Activated T-cell treated with anti-CD3 and anti-CD28 coated beads, Interleukin-2, amount 50 U/mL, for 1 hour (primary cell): ENCODE results near the gene CERS2.

Source experiments
- DNase-seq: peaks from one replicate; pipeline ENCODE4 v3.0.0-alpha.2; 2020

The CERS2 gene

DNA sequence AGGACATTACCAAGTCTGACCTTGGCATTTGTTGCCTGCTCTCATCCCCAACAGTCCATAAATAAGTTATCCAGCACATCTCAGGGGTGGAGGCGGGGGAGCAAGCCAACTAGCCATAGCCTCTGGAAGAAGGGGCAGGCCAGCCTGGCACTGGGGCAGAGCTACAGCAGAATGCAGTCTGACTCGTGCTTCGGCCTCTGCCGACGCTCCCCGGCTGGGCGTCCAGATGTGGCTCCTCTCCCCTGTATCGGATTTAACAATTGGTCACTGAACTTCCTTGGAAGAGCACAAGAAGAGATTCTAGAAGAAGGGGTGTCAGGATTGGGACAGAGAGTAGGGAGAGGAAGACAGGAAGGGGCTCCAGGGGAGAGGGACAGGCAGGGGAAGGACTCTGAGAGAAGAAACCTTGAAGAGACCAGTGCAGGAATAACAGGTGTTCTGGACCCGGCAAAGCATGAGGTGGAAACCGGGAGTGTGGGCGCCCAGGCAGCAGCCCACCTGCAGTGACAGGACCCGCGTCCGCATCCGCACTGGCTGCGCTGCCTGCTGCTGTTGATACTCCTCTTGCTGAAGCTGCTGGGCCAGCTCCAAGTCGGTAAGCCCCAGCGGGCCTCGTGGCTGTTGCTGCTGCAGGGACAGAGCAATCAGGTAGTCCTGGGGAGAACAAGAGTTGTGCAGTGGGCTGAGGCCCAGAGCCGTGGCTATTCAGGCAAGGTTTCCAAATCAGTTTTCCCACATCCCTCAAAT, 22.7 kb upstream of the CERS2 start:
- DNase-seq: no peak

DNA sequence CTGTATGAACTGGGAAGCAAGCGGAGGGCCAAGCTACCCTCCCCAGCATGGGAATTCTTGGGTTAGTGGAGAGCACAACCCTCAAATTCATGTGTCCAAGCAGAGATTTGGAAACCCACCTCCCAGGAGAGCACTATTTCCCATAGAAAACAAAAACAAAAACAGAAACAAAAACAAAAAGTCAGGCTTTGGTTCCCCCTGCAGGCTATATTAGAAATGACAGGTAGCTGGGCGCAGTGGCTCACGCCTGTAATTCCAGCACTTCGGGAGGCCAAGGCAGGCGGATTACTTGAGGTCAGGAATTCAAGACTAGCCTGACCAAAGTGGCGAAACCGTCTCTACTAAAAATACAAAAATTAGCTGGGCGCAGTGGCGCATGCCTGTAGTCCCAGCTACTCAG, 21.3 kb upstream of the CERS2 start:
- peak; percentile 45 for DNase-seq

DNA sequence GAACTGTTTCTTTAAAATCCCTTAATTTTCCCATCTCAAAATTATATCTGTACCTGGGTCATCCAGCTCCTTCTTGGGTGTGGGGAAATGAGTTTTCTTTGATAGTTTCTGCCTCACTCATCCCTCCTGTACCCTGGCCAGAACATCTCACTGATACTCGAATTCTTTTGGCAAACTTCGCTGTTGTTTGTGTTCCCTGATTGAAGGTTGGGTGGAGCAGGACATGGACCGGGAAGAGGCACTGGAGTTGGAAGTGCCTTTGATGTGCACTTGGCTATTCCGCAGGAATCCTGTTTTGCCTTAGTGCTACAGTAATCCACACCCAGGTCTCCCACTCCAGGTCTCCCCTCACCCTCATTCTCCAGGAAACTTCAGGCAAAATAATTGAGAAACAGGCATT, 20.8 kb upstream of the CERS2 start:
- no peak for DNase-seq

DNA sequence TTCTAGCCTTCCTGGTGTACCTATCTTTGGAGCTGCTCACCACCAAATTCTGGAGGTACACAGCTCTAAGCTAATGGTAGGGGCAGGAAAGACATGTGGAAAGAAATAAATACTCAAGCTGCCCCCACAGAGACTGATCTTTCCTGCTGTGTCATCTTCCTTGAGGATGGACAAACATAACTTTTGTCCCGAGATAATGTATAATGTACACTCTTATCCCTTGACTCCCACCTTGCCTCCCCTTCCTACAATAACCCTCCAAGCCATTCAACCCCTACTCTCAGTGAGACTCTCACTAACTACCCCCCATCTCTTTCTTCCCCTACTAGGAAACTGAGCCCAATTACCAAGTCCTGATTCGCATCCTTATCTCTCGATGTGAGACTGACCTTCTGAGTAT, 19.6 kb upstream of the CERS2 start:
- no peak for DNase-seq

DNA sequence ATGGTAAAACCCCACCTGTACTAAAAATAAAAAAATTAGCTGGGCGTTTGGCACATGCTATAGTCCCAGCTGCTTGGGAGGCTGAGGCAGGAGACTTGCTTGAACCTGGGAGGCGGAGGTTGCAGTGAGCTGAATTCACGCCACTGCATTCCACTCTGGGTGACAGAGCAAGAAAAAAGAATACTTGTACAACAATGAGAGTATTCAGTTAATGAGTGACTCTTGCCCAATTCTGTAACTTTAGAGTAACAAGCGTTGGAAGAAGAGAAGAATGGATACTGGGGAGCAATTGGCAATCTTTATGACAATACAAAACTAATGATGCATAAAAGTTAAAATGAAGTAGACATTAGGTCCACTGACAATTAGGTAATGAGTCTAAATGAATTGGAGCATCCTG, 18.0 kb upstream of the CERS2 start:
- DNase-seq: no peak

DNA sequence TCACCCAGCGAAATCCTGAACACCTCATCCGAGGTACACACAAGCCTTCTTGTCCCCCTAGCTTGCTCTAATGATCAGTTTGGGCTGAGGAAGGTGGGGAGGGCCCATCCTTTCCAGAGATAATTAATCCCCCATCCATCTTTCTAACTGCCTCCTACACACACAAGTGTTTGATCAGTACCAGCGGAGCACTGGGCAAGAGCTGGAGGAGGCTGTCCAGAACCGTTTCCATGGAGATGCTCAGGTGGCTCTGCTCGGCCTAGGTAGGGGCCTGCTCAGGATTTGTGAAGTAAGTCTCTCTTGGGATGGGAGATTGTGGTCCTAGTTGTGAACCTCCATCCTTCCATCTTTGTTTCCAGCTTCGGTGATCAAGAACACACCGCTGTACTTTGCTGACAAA, 13.3 kb upstream of the CERS2 start:
- DNase-seq: no peak

DNA sequence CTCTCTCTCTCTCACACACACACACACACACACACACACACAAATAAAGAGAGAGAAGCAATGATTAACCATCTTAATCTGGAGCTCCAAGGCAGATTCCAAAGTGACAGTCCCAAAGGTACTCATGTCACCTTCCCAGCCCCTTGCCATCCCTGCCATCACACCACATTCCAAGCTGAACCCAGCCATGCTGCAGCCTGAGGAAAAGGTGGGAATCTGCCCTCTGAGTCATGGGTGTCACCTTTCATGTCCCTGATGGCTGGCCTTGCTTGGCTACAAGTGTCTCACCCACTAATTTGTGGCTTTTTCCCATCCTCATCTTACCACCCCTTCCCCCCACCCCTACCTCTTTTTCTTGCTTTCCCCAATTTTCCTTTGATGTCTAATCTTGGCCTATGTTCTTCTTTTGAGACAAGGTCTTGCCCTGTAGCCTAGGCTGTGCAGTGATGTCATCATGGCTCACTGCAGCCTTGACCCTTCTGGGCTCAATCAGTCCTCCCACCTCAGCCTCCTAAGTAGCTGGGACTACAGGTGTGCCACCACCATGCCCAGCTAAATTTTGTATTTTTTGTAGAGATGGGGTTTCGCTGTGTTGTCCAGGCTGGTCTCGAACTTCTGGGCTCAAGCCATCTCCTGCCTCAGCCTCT, 10.7 kb upstream of the CERS2 start:
- no peak for DNase-seq

DNA sequence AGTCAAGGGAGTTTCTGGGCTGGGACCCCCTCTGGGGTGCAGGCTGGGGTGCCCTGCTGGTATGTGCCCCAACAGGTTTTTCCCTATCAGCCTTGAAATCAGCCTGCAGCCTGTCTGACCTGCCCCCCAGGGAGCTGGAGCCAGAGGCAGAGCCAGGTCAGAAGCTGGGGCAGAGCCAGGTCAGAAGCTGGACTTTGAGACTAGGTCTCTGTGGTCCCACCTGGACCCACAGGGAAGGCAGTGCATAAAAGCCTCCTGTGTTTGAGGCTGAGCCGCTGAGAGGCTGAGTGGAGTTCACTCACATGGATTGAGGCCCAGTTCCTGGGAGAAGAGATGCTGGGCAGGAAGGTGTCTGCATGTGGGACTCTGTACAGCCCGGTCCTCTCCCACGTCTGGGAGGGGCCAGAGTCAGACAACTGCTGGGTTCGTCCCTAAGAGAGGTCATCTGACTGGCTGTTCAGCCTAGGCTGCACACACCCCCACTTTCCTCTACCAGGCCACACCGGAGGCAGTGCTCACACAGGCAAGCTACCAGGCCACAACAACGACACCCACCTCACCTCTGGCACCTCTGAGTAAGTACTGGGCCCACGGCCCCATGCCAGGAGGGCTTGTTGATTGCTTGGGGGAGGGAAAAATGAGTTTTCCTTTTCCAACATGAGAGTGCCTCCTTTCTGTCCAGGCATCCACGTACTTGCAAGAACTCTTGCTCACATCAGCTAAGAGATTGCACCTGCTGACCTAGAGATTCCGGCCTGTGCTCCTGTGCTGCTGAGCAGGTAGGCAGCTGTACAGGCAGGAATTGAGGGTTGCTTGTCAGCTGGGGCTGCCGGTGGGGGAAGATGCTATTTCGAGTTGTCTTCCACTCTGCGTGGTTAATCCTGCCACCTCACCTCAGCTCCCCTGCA, 7.4 kb upstream of the CERS2 start, which contains the start of gene ANXA9:
Gene ANXA9, plus strand, starts transcription at position 488 of the 908 bp plus-strand sequence. CDS start 814 bp downstream, outside the sequence.
- DNase-seq: no peak

DNA sequence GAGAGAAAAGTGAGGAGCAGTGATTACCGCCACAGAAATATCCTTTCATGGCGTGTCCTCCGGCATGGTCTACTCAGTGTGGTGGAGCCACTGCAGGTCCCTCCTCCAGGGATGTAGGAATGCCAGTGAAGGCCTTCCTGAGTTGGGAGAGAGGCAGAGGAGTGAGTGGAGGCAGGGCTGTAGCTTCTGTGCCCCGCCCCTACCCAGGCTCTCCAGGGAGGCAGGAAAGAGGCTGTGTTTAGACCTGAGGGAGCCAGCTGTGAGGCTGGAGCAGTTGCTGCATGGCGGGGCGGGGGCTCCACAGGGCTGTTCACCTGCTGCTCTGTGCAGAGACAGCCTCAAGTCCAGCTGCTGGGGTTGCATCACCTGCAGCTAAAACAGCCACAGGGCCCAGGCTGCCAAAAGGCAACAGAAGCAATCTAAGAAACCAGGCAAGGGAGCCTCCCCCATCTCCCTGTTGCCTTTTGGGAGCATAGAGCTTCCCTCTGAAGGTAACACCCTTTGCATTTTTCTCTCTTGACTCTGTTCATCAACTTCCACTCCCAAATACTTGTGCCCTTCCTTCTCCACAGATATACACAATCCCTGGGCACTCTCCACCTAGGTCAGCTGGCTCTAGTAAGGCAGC, 6.7 kb upstream of the CERS2 start:
- DNase-seq: no peak

DNA sequence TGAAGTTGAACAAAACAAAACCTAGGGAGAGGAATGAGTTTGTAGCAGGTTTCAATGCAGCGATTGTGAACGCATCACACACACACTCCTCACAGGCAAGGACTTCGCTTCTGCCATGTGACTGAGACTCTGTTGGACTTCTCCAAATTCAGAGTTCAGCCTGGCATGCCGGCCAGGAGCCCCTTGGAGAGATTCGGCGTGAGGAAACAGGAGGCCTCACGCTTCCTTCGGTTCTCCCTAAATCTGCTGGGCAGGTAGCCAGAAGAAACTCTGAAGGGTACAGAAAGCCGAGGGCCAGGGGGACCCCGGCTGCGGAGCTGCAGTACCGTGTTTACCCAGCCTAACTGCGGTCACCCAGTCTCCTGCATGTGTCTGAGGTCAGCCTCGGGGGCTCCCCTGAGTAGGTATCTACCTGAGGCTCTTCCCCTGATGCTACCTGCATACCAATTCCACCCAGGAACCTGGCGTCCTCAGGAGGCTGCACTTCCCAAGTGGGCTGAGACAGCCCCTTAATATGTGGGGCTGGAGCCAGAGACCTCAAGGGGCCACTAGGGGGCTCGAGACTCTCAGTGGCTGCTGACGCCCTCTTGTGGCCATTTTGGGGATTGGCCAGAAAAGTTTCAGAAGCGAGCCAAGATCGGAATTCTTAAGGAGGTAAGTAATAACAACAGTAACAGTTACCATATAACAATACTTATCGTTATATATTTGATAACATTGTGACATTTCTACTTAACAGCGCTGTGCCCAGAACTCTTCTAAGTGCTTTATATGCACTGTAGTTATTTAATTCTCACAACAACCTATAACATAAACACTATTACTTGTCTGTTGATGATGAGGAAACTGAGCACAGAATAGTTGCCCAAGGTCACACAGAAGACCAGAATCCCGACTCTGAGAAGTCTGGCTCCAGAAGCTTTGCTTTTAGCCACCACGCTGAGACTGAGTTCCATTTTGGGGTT, 4.7 kb upstream of the CERS2 start:
- DNase-seq: peak; percentile 86

DNA sequence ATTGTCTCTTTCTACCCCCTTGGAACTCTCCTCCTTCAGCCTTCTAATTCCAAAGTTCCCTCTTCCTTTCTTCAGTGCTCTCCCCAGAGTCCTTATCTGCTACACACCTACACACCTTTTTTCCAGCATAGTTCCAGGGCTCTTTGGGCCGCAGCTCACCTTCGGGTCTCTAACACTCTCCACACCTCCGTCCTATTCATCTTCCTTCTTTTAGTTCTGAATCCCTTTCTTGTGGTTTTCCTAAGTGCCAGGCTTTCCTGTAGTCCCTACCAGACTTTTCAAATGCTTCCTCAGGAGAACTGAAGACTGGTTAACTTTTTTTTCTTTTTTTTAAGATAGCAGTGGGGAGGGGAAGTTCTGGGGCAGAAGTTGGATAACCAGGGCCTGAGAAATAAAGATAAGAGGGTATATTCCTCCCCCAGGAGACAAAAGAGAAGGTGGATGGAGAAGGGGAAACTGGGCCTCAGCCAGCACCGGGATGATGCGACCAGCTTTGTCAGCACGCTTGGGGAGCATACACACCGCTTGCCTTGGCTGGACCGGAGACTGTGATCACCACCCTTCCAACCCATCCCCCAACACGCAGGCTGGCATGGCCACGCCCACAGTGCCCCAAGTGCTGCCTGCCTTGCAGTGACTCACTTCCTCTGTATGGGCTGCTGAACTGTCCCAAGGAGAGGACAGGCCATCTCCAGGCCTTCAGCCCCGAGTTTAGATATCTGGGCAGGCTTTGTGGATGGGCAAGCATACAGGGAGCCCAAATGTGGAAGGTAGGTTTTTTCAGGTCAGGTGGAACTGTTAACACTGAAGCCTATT, 2.5 kb upstream of the CERS2 start:
- DNase-seq: peak; percentile 70

DNA sequence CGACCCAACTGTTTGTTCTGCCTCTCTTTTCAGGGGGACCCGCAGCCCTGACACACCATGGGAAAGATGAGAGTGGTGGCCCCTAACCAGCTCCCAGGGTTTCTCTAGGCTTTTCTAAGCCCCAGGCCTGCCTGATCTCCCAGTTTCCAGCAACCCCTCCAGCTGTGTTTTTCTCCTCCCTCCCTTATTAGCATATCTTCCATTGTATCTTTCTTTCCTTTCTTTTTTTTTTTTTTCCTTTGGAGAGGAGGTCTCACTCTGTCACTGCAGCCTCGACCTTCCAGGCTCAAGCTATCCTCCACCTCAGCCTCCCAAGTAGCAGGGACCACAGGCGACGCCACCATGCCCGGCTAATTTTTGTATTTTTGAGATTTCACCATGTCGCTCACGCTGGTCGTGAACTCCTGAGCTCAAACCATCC, 1.8 kb upstream of the CERS2 start:
- no peak for DNase-seq

DNA sequence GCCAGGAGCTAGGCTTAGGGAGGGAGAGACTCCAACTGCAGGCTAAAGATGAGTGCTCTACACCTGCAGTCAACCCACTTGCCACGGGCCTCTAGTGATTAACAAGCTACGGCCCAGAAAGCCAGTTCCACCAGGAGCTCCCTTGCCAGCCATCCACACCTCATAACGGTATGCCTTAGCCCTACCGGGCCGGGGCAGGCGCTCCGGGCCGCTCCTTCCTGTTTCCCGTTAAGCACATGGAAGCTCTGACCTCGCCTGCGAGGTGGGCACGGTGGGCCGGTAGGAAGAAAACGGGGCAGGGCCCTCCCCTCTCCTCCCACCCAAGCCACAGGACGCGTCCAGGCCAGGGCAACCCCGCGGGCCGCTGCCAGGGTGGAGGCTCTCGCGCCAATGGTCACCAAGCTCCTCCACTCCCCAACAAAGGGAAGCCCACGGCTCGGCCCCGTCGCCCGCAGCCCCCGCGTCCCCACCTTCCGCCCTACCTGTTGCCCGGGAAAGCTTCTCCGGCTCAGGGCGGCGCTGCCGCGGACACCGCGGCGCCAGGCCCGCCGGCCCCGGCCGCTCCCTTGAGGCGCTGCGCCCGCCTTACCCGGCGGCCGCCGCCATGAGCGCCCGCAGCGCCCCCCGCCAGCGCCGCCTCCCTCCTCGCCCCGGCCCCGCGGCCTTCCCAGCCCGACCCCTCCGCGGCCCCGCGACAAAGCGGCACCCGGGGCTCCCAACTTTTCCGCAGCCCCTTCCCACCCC, 627 bp downstream of the CERS2 start:
- peak; percentile 56 for DNase-seq

DNA sequence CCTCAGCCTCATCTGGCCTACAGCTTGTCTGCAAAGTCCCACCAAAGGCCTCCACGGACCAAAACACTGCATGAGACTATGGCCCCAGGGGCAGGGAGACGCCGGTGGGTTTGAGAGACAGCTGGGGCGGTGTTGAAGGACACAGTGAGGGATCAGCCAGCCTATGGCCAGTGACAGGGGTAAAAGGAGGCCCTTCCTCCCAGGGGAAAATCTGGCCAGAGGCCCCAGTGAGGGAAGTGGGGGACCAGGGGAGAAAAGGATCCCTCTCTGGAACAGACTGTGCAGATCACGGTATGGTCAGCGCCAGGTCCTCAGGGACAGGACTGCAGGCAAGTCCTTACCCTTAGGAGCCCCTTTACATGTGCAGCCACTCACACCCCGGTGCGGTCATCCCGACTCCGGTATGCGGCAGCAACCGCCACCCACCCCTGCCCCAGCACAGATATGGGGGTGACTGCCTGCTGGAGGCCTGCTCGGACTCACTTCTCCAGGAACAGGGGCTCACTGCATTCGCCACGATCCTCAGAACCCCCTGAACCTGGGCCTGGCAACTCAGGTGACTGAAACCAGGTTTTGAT, 1.3 kb downstream of the CERS2 start:
- DNase-seq: no peak

DNA sequence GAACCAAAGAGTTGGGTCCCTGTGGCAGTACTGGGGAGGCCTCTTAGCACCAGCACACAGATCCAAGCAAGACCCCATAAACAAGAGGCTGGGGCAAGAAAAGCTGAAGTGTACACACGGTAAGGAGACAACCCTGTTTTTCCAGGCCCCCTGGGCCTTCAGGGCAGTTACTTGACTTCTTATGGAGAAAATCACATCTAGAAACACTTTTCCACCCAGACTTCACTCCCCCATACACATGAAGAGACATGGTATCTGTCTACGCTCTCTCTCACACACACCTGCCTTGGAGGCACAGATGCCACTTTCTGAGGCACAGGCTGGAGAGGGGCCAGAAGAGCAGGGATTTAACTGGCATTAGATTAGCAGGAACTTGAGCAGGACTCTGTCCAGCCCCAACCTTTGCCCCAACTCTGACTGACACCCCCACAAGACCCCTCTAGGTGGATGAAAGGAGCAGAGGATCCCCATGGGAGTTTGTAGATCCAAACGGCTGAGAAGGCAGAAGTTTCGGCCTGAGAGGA, 2.2 kb downstream of the CERS2 start:
- no peak for DNase-seq

DNA sequence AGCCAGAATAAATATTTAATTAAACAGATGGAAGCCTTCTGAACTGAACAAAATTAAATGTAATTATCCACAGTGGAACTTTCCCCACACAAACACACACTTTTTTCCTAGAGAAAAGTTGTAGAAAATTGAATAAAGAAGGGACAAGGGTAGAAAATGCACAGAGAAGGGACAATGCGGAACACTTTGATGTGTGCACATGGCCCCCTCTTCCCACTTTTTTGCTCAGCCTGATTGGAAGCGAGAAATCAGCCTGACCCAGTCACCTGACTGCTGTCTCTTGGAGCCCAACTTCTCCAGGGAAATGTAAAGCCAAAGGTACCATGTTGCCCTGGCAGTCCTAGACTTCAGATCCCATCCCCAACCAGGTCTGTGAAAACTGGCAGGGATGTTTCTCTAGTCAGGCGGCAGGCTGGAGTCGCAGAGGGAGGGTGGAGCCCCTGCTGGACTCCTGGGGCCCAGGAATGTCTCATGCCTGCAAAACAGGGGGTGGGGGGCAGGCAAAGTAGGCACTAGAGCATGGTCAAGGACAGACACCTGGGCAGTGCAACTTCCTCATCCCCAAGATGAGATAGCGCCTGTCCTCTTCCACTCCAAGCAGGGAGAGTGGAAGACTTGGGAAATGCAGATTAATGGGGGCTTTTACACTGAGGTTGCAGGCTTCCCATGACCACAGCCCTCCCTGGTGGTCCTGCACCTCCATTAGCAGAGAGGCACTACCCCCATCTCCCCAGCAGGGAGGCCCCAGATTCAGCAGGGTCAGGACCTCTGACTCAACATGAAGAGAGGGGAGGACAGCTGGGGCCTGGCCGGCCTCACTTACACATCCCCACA, 2.8 kb downstream of the CERS2 start:
- no peak for DNase-seq

DNA sequence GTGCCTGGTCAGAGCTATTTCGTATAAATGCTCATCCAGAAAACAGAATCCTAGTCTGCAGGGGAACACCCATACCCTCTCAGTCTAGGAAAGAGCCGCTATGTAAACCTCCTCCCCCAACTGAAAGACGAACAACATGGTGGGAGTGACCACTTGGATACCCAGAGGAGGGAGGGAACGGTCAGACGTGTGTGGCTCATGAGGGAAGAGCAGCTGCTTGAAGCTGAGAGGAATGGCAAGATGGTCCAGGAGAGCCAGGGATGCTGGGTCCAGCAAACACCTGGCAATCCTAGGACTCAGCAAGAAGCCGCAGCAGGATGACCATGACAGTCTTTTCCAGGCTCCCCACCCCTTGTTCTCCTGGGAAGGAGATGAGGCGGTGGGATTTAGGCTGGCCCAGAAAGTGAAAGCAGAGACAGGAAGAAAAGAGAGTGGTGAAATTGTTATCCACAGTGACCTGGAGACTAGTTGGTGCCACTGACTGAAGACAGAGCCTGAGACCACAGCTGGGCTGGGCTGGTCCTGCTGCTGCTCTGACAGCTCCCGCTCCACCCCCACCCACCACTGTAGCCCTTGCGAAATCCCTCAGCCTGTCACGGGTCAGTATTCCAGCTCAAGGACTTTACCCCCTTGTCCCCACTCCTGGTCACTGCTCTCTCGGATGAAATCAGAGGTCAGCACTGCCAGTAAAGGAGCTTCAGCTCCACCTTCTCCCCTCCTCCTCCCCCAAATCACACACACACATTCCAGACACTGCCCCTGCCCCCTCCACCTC, 3.6 kb downstream of the CERS2 start:
- no peak for DNase-seq

DNA sequence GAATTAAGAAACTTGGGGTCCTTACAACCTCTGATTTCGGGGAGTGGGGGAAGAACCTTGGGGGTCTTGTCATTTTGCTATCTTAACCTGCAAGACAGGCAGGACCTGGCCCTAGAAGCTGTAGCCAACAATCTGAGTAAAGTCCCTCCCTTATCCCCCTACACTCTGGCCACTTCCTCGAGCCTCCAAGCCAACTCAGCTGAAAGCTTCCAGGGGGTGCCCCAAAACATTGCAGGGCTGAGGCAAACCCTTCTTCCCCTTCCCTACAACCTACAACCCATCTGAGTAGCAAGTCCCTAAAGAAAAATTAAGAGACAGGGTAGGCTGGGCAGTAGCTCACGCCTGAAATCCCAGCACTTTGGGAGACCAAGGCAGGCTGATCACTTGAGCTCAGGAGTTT, 5.0 kb downstream of the CERS2 start:
- no peak for DNase-seq
